H1 (cell line): ENCODE data around the gene SHISAL1. TPM values are rescaled to one million over a fixed set of nuclear protein-coding genes. Genes with fewer than 3 reads are reported as not detected.

ENCODE experiments used
- ATF3 ChIP-seq: IDR thresholded peaks from 2 replicates; pipeline ENCODE4 v1.6.1; 2011; ENCODE audit warnings: low read depth, mild to moderate bottlenecking, low read length; ENCODE audit not compliant: insufficient read depth
- CHD2 ChIP-seq: IDR thresholded peaks from 2 replicates; pipeline ENCODE4 v1.6.1; 2012; ENCODE audit warnings: low read length, improper control_type of control experiment
- E2F6 ChIP-seq: IDR thresholded peaks from 2 replicates; pipeline ENCODE4 v1.6.1; 2012; ENCODE audit warnings: inconsistent platforms
- HDAC2 ChIP-seq, 2 experiments: fragments of 300-600 bp in 1 of 2; sonication (generic) in 1 of 2; IDR thresholded peaks; 2 replicates each; pipeline ENCODE4 v1.6.1; 2011 to 2012; ENCODE audit warnings: low read depth in 2 of 2, low read length in 2 of 2, mild to moderate bottlenecking in 2 of 2, moderate library complexity in 2 of 2, borderline replicate concordance in 1 of 2, inconsistent platforms in 1 of 2
- POLR2AphosphoS5 ChIP-seq: IDR thresholded peaks from 2 replicates; pipeline ENCODE4 v1.6.1; 2011; ENCODE audit warnings: low read depth, low read length
- polyA plus RNA-seq, 7 experiments: library from polyadenylated mRNA; depleted of rRNA in 3 of 7; stranded (reverse) in 5 of 7; unstranded in 2 of 7; fragments of >200 nt in 5 of 7; fragments of 200-250 nt in 2 of 7; gene quantifications; 1 replicate in 5 of 7; 2 replicates in 1 of 7; 4 replicates in 1 of 7; pipeline versions ENCODE4 v1.2.1 to v1.2.3, GENCODE V29; 2011 to 2013; ENCODE audit warnings: missing spikeins in 2 of 7, mixed read lengths in 2 of 7
- total RNA-seq: library from RNA; stranded (reverse); fragmentation: NEBNext Ultra II Directional; extraction: Animal tissue kit (Norgen Biotek cat#: 25700); gene quantifications from 2 replicates; pipeline ENCODE4 v1.2.1, GENCODE V29; 2021

SHISAL1 gene
- total and polyA plus RNA-seq, 2 of the 8 experiments (the other 6 are each of a cell fraction or from before 2014, with no cell fraction given), result 3.7 to 5.8 TPM

GRCh38 chr22:44256556-44257485, 55.9 kb downstream of the SHISAL1 start (continued):
- no peak for TF ChIP-seq POLR2AphosphoS5
- no peak for TF ChIP-seq ATF3
- no peak for TF ChIP-seq HDAC2 (IDR thresholded peaks at IDR 0.05; ENCODE audit: borderline replicate concordance in 1 of 2, low read depth in 2 of 2, low read length in 2 of 2)
- no peak for TF ChIP-seq CHD2
- no peak for TF ChIP-seq E2F6
